ENCODE measurements around the gene DDX55. TPM values are rescaled to one million over a fixed set of nuclear protein-coding genes. Genes with fewer than 3 reads are reported as not detected.

Gene DDX55
- total and polyA plus RNA-seq, 11 donors = 3.9 to 15.3 (median 6.0) TPM

DNA sequence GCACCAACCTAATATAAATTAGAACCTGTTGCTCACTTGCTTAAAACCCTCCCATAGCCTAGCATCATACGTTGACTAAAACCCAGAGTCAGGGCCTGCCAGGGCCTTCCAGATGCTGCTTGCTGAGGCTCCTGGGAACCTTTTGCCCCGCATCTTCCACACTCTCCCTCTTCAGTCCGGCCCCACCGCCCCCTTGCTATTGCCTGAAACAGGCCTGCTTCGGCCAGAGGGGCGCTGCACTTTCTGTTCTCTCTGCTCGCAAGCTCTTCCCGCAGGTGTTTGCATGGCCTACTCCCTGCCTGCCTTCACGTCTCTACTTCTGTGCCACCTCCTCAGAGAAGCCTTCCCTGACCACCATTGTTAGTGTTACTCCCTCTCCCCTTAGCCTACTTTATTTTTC is 55.3 kb downstream of the DDX55 start:
- Histone ChIP-seq H3K4me1 (peaks cover 0 to 25% (median 1%) of the 10 kb centered on the region in 12 donors), H3K27me3 (no peaks in the 10 kb centered on the region), H3K36me3 (peaks cover 0 to 81% (median 70%) of the 10 kb centered on the region in 9 donors), H3K4me3 (no peak overlapping the region), H3K27ac (no peak overlapping the region), H3K9me3 (no peaks in the 10 kb centered on the region)
- intact Hi-C loops (cut with DNase I) = loop anchor here in 1 of 10 donors (10.0 kb wide), 1 partner anchor 318 kb away; the partner anchor contains the start of genes CCDC92 and ZNF664
- TF ChIP-seq POLR2A (IDR thresholded peaks at IDR 0.05) = no peak
- no peak for TF ChIP-seq CTCF (IDR thresholded peaks at IDR 0.05)
- ATAC-seq (no peak), DNase-seq (no peak)
- 90 to 93% (median 91%) methylated on average over 9 of the region's 9 CpGs for WGBS, 4 donors

- Histone ChIP-seq H3K27ac (peak overlapping the region in 1 of 12 donors; percentile 79), H3K4me3 (no peak overlapping the region), H3K36me3 (peaks cover 0 to 69% (median 61%) of the 10 kb centered on the region in 9 donors), H3K4me1 (peaks cover 0 to 25% (median under 1%) of the 10 kb centered on the region in 12 donors), H3K9me3 (no peaks in the 10 kb centered on the region), H3K27me3 (no peaks in the 10 kb centered on the region)
- intact Hi-C loops (cut with DNase I) = loop anchor here in 1 of 10 donors (10.0 kb wide), 1 partner anchor 315 kb away; the partner anchor contains the start of genes CCDC92 and ZNF664
- 86 to 90% (median 88%) methylated on average over 5 of the region's 5 CpGs for WGBS, 4 donors
- TF ChIP-seq POLR2A (IDR thresholded peaks at IDR 0.05) = no peak
- no peak for ATAC-seq
- DNase-seq = no peak
These were observed 58.3 kb downstream of the DDX55 start for GRCh38 chr12:123659996-123660727.

DNA sequence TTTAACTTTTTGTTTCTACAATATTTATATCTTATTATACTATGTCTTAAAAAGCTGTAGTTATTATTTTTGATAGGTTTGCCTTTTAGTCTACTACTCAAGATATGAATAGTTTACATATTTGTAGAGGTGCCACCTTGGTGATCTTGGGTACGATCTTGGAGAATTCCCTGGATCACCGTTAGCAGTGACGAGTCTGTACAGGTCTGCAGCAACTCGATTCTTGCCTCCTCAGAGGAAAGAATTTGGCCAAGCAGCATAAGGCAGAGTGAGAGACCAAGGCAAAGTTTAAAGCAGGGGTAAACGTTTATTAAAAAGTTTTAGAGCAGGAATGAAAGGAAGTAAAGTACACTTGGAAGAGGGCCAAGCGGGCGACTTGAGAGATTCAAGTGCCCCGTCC is 65.9 kb downstream of the DDX55 start:
- TF ChIP-seq CTCF (IDR thresholded peaks at IDR 0.05) (no peak), POLR2A (IDR thresholded peaks at IDR 0.05) (no peak)
- Histone ChIP-seq H3K27me3 (no peaks in the 10 kb centered on the region), H3K27ac (no peak overlapping the region), H3K9me3 (no peaks in the 10 kb centered on the region), H3K4me1 (peaks cover 0 to 14% (median 9%) of the 10 kb centered on the region in 12 donors), H3K4me3 (no peak overlapping the region), H3K36me3 (peaks cover 0 to 9% (median 2%) of the 10 kb centered on the region in 9 donors)
- no peak for ATAC-seq
- 83 to 85% (median 84%) methylated on average over 8 of the region's 8 CpGs for WGBS, 4 donors
- intact Hi-C loops (cut with DNase I) = no loop called here
- no peak for DNase-seq

Other genes starting within 250 kb of the DDX55 start
- 10 to 100 TPM; 17.2 to 33.8 (median 27.9) TPM for gene SBNO1, start 237.3 kb upstream of the DDX55 start, total RNA-seq
- gene SBNO1, start 237.3 kb upstream of the DDX55 start, polyA plus RNA-seq = 10 to 100 TPM in 1 of 2 donors, 1 to 10 TPM in 1; 6.3 to 12.3 TPM
- gene KMT5A, start 218.0 kb upstream of the DDX55 start, total RNA-seq = 10 to 100 TPM; 26.8 to 37.7 (median 28.7) TPM
- gene KMT5A, start 218.0 kb upstream of the DDX55 start, polyA plus RNA-seq = 10 to 100 TPM; 14.3 to 30.6 TPM
- gene RILPL2, start 165.4 kb upstream of the DDX55 start, total RNA-seq = 1 to 10 TPM; 1.6 to 3.4 (median 2.1) TPM
- 1 to 10 TPM; 2.2 to 3.2 TPM for gene RILPL2, start 165.4 kb upstream of the DDX55 start, polyA plus RNA-seq
- 10 to 100 TPM; 18.5 to 27.4 (median 20.0) TPM for gene SNRNP35, start 144.0 kb upstream of the DDX55 start, total RNA-seq
- gene SNRNP35, start 144.0 kb upstream of the DDX55 start, polyA plus RNA-seq = 10 to 100 TPM; 26.2 to 72.8 TPM
- gene RILPL1, start 68.4 kb upstream of the DDX55 start, total RNA-seq = 100 to 1,000 TPM in 1 of 9 donors, 10 to 100 TPM in 8; 64.1 to 119 (median 79.4) TPM
- gene RILPL1, start 68.4 kb upstream of the DDX55 start, polyA plus RNA-seq = 10 to 100 TPM; 70.1 to 95.9 TPM
- 100 to 1,000 TPM in 8 of 9 donors, 10 to 100 TPM in 1; 91.2 to 185 (median 161) TPM for gene TMED2, start 17.5 kb upstream of the DDX55 start, total RNA-seq
- gene TMED2, start 17.5 kb upstream of the DDX55 start, polyA plus RNA-seq = 100 to 1,000 TPM in 1 of 2 donors, 10 to 100 TPM in 1; 34.9 to 238 TPM
- 100 to 1,000 TPM in 1 of 9 donors, 10 to 100 TPM in 8; 24.6 to 109 (median 31.5) TPM for gene EIF2B1, start 31.6 kb downstream of the DDX55 start, total RNA-seq
- 10 to 100 TPM; 17.0 to 28.5 TPM for gene EIF2B1, start 31.6 kb downstream of the DDX55 start, polyA plus RNA-seq
- 10 to 100 TPM; 11.0 to 21.9 (median 14.3) TPM for gene GTF2H3, start 31.7 kb downstream of the DDX55 start, total RNA-seq
- gene GTF2H3, start 31.7 kb downstream of the DDX55 start, polyA plus RNA-seq = 1 to 10 TPM; 3.5 to 8.7 TPM
- gene TCTN2, start 69.0 kb downstream of the DDX55 start, total RNA-seq = 1 to 10 TPM; 3.5 to 5.7 (median 4.5) TPM
- gene TCTN2, start 69.0 kb downstream of the DDX55 start, polyA plus RNA-seq = 1 to 10 TPM; 1.3 to 5.5 TPM
- 10 to 100 TPM in 7 of 9 donors, 1 to 10 TPM in 2; 7.6 to 15.2 (median 11.8) TPM for gene ATP6V0A2, start 110.3 kb downstream of the DDX55 start, total RNA-seq
- 1 to 10 TPM; 4.3 to 8.4 TPM for gene ATP6V0A2, start 110.3 kb downstream of the DDX55 start, polyA plus RNA-seq
- under 1 TPM in 5 of 9 donors, not detected in 4; 0.11 to 0.45 (median 0.27) TPM for gene DNAH10, start 160.2 kb downstream of the DDX55 start, total RNA-seq
- gene DNAH10, start 160.2 kb downstream of the DDX55 start, polyA plus RNA-seq = under 1 TPM; 0.04 to 0.11 TPM

All from heart left ventricle (tissue), 16 donors.